ENCODE measurements around the gene JMJD1C. TPM values are rescaled to one million over a fixed set of nuclear protein-coding genes. Genes with fewer than 3 reads are reported as not detected.
A peak's percentile ranks its signal among the peaks of the same experiment; 100 is the strongest.

JMJD1C gene
- polyA plus RNA-seq, 2 of the 4 experiments (the other 2 are of a cell fraction), result 15.9 to 47.2 TPM

- TF ChIP-seq FOSB (CRISPR knock-in tag; IDR thresholded peaks at IDR 0.05), result no peak
- TF ChIP-seq ESRRA (IDR thresholded peaks at IDR 0.05; ENCODE audit: borderline replicate concordance, low read length), result no peak
- TF ChIP-seq, protein P1, sequence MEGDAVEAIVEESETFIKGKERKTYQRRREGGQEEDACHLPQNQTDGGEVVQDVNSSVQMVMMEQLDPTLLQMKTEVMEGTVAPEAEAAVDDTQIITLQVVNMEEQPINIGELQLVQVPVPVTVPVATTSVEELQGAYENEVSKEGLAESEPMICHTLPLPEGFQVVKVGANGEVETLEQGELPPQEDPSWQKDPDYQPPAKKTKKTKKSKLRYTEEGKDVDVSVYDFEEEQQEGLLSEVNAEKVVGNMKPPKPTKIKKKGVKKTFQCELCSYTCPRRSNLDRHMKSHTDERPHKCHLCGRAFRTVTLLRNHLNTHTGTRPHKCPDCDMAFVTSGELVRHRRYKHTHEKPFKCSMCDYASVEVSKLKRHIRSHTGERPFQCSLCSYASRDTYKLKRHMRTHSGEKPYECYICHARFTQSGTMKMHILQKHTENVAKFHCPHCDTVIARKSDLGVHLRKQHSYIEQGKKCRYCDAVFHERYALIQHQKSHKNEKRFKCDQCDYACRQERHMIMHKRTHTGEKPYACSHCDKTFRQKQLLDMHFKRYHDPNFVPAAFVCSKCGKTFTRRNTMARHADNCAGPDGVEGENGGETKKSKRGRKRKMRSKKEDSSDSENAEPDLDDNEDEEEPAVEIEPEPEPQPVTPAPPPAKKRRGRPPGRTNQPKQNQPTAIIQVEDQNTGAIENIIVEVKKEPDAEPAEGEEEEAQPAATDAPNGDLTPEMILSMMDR (IDR thresholded peaks at IDR 0.05), result no peak; the same call in 2 of the 3 replicates
- TF ChIP-seq KDM1A (IDR thresholded peaks at IDR 0.05; ENCODE audit: low read depth), result no peak
- TF ChIP-seq, protein P2, sequence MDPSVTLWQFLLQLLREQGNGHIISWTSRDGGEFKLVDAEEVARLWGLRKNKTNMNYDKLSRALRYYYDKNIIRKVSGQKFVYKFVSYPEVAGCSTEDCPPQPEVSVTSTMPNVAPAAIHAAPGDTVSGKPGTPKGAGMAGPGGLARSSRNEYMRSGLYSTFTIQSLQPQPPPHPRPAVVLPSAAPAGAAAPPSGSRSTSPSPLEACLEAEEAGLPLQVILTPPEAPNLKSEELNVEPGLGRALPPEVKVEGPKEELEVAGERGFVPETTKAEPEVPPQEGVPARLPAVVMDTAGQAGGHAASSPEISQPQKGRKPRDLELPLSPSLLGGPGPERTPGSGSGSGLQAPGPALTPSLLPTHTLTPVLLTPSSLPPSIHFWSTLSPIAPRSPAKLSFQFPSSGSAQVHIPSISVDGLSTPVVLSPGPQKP (IDR thresholded peaks at IDR 0.05; ENCODE audit: low read depth, low read length), result no peak
- TF ChIP-seq CHD2 (IDR thresholded peaks at IDR 0.05; ENCODE audit: low read length, partially characterized antibody), result peak; percentile 30
- no peak; the same call in 1 of the 2 replicates for TF ChIP-seq SREBF2 (IDR thresholded peaks at IDR 0.05)
- no peak for TF ChIP-seq BHLHE40 (IDR thresholded peaks at IDR 0.05; ENCODE audit: low read depth, low read length)
- TF ChIP-seq ZFP36 (IDR thresholded peaks at IDR 0.05; ENCODE audit: borderline replicate concordance, partially characterized antibody), result no peak
- TF ChIP-seq POLR2A (IDR thresholded peaks at IDR 0.05; ENCODE audit: low read length), result peak; percentile 39
- TF ChIP-seq SMC3 (IDR thresholded peaks at IDR 0.05), result peak; percentile 28; the same call in 2 of the 3 replicates
- TF ChIP-seq CEBPB (IDR thresholded peaks at IDR 0.05), result no peak
- TF ChIP-seq ZC3H11A (IDR thresholded peaks at IDR 0.05), result no peak
- TF ChIP-seq ZNF302 (CRISPR knock-in tag; IDR thresholded peaks at IDR 0.05), result no peak
- TF ChIP-seq MAZ (IDR thresholded peaks at IDR 0.05; ENCODE audit: borderline replicate concordance, low read depth, low read length), result peak; percentile 68; the same call in 1 of the 2 replicates
- TF ChIP-seq RFX5 (IDR thresholded peaks at IDR 0.05), result 0 out of 2 replicates have a peak, but pooled peaks have one; percentile 18
- TF ChIP-seq, protein P3, sequence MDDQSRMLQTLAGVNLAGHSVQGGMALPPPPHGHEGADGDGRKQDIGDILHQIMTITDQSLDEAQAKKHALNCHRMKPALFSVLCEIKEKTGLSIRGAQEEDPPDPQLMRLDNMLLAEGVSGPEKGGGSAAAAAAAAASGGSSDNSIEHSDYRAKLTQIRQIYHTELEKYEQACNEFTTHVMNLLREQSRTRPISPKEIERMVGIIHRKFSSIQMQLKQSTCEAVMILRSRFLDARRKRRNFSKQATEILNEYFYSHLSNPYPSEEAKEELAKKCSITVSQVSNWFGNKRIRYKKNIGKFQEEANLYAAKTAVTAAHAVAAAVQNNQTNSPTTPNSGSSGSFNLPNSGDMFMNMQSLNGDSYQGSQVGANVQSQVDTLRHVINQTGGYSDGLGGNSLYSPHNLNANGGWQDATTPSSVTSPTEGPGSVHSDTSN (IDR thresholded peaks at IDR 0.05), result peak; percentile 85; the same call in 1 of the 2 replicates
- TF ChIP-seq PHF8 (IDR thresholded peaks at IDR 0.05; ENCODE audit: borderline replicate concordance, low read depth), result peak; percentile 76
- no peak for TF ChIP-seq CHD4 (IDR thresholded peaks at IDR 0.05; ENCODE audit: borderline replicate concordance)
- no peak for TF ChIP-seq HOXA7 (CRISPR knock-in tag; IDR thresholded peaks at IDR 0.05)
These were observed at the start of gene JMJD1C (continued) for GRCh38 chr10:63465293-63466143.

DNA sequence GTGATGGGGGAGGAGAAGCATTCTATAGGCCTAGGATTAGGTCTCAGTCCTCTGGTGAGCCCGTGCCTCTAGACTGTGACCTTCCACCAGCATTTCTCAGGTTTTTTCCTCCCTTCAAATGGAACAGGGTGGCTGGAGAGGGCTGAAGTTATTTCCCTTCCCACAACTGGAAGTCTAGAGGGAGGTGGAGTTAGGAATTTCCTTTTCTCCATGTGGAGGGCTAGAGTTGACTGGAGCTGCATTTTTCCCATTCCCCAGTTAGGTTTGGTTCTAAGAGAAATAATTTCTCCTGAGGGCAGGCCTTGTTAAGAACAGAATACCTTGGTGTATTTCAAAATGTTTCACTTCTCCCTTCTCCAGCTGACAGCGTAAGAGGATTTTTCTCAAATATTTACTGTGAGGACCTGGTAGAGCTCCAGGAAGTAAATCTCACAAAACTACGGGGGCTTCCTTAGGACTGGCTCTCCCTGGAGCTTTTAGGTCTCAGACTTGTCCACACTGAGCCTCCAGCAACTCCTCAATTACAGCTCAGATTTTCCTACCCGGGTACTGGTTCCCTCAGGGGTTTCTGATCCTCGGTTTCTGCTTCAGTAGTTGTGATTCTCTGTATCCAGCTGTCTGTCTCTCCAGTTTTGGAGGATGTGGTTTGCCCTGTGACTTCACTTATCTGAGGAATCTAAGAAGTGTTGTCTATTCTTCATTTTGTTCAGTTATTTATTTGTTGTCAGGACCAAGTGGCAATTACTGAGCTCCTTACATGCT, 49.4 kb upstream of the JMJD1C start:
- H3K4me1 ChIP-seq, result peaks cover 23% of the 10 kb centered on the region
- peak in 1 of 2 experiments; percentile 53 for DNase-seq (ENCODE audit: low read depth in 1 of 2, low spot score in 1 of 2)
- peaks cover 15% of the 10 kb centered on the region; the same call in 2 of the 3 replicates for H3K9me3 ChIP-seq
- no peak overlapping the region for H3K4me3 ChIP-seq
- no peak for FAIRE-seq
- no peak for TF ChIP-seq HOXB5 (CRISPR knock-in tag; IDR thresholded peaks at IDR 0.05)
- TF ChIP-seq EHF (CRISPR knock-in tag; IDR thresholded peaks at IDR 0.05), result no peak
- no peak for TF ChIP-seq FOXS1 (CRISPR knock-in tag; IDR thresholded peaks at IDR 0.05)
- no peak for TF ChIP-seq EP300 (IDR thresholded peaks at IDR 0.05)
- no peak for TF ChIP-seq CBX8 (IDR thresholded peaks at IDR 0.05)
- TF ChIP-seq JUNB (IDR thresholded peaks at IDR 0.05), result no peak
- ATAC-seq, result peak; percentile 54 to 84; a peak in 5 of 6 replicates
- 32% methylated on average over 5 of the region's 5 CpGs for WGBS (ENCODE audit: missing lambda C conversion rate)
- ChIA-PET CTCF (interaction anchor here (1.7 kb wide), 1 partner anchor 205 kb away, joined by 4 read pairs; no protein-coding TSS in a partner anchor), POLR2A (interaction anchor here (1.0 kb wide), 1 partner anchor 50 kb away, joined by 4 read pairs; no protein-coding TSS in a partner anchor)
- H3K4me2 ChIP-seq, result peak overlapping the region; percentile 65
- peak overlapping the region; percentile 50 to 75; a peak in 5 of 6 replicates for H3K27ac ChIP-seq
